HEK293T (cell line): ENCODE measurements around the gene NOP10.

Experiments
- CTCF ChIA-PET: fragments of 350-600 bp; formaldehyde crosslinking; extraction: SDS; loops from one replicate; lab custom pipeline; 2021; ENCODE audit warnings: antibody characterized with exemption, inconsistent platforms; lab: Yijun Ruan, JAX
- POLR2A ChIA-PET: fragments of 350-600 bp; formaldehyde crosslinking; extraction: SDS; loops from one replicate; lab custom pipeline; 2020; ENCODE audit warnings: antibody characterized with exemption, inconsistent platforms; lab: Yijun Ruan, JAX
- DNase-seq: peaks from one replicate; pipeline ENCODE4 v3.0.0; 2012; ENCODE audit warnings: mixed read lengths; ENCODE audit errors: extremely low spot score
- ARNT ChIP-seq: fragments of 450-650 bp; IDR thresholded peaks from 2 replicates; pipeline ENCODE4 v1.6.1; 2017; ENCODE audit warnings: mild to moderate bottlenecking
- BHLHE40 ChIP-seq: fragments of 450-650 bp; IDR thresholded peaks from 2 replicates; pipeline ENCODE4 v1.6.1; 2016; ENCODE audit warnings: mild to moderate bottlenecking, moderate library complexity, borderline replicate concordance
- CTBP1 ChIP-seq: fragments of 450-650 bp; IDR thresholded peaks from 2 replicates; pipeline ENCODE4 v1.6.1; 2016; ENCODE audit warnings: borderline replicate concordance
- ELF4 ChIP-seq: fragments of 450-650 bp; IDR thresholded peaks from 2 replicates; pipeline ENCODE4 v1.6.1; 2017; ENCODE audit warnings: antibody characterized with exemption
- FOXA1 ChIP-seq: fragments of 450-650 bp; IDR thresholded peaks from 2 replicates; pipeline ENCODE4 v1.6.1; 2016; ENCODE audit warnings: mild to moderate bottlenecking
- FOXK2 ChIP-seq: fragments of 450-650 bp; IDR thresholded peaks from 2 replicates; pipeline ENCODE4 v1.6.1; 2016; ENCODE audit warnings: mild to moderate bottlenecking
- FOXM1 ChIP-seq: fragments of 450-650 bp; IDR thresholded peaks from 2 replicates; pipeline ENCODE4 v1.6.1; 2017; ENCODE audit warnings: mild to moderate bottlenecking, borderline replicate concordance
- HDGF ChIP-seq: fragments of 450-650 bp; IDR thresholded peaks from 2 replicates; pipeline ENCODE4 v1.6.1; 2017; ENCODE audit warnings: antibody characterized with exemption, borderline replicate concordance
- L3MBTL2 ChIP-seq: fragments of 450-650 bp; conservative IDR thresholded peaks from 2 replicates; pipeline ENCODE4 v1.6.1; 2016; ENCODE audit warnings: mild to moderate bottlenecking
- LEF1 ChIP-seq: fragments of 450-650 bp; IDR thresholded peaks from 2 replicates; pipeline ENCODE4 v1.6.1; 2017; ENCODE audit warnings: mild to moderate bottlenecking, borderline replicate concordance
- NFRKB ChIP-seq: fragments of 450-650 bp; IDR thresholded peaks from 2 replicates; pipeline ENCODE4 v1.6.1; 2016; ENCODE audit warnings: mild to moderate bottlenecking, moderate library complexity
- SP1 ChIP-seq: fragments of 450-650 bp; IDR thresholded peaks from 2 replicates; pipeline ENCODE4 v1.6.1; 2017
- SUZ12 ChIP-seq: fragments of 450-650 bp; IDR thresholded peaks from 2 replicates; pipeline ENCODE4 v1.6.1; 2016; ENCODE audit warnings: mild to moderate bottlenecking
- TARDBP ChIP-seq: fragments of 450-650 bp; IDR thresholded peaks from 2 replicates; pipeline ENCODE4 v1.6.1; 2016
- ZNF384 ChIP-seq: fragments of 450-650 bp; IDR thresholded peaks from 2 replicates; pipeline ENCODE4 v1.6.1; 2016
- TF ChIP-seq, protein P1 (sequence below): fragments of 450-650 bp; IDR thresholded peaks from 2 replicates; pipeline ENCODE4 v1.6.1; 2016

The NOP10 gene

DNA sequence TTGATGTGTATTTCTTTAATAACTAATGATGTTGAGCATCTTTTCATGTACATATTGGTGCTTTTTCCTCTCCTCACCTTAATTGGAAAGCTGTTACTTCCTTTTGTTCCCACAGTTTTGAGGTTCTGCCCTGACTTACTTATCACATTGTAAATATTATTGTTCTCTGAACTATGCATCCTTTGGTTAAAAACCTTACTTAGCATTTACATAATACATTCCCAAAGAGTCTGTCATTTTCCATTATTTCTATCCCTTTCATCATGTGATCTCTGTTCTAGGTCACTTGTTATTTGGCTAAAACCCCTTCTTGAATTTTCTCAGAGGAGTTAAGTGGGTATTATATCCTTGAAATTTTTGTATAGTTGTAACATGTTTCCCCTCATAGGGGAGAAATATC lies 38.3 kb downstream of the NOP10 start:
- TF ChIP-seq FOXM1 = no peak
- TF ChIP-seq LEF1 = no peak
- no peak for TF ChIP-seq ARNT
- no peak for TF ChIP-seq SP1
- no peak for TF ChIP-seq SUZ12
- CTCF ChIA-PET = no interaction called here
- POLR2A ChIA-PET = no interaction called here
- no peak for DNase-seq

DNA sequence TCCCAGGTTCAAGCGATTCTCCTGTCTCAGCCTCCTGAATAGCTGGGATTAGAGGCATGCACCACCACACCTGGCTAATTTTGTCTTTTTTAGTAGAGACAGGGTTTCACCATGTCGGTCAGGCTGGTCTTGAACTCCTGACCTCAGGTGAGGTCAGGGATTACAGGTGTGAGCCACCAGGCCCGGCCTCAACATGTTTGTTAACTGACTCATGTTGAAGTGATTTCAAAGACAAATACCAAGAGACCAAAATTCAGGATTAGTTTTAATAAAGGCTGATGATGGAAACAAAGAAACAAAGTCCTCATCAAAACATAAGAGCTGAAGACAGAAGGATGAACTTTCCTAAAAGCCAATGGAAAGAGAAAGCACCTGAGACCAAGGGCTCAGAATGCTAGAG lies 41.9 kb downstream of the NOP10 start:
- CTCF ChIA-PET = no interaction called here

DNA sequence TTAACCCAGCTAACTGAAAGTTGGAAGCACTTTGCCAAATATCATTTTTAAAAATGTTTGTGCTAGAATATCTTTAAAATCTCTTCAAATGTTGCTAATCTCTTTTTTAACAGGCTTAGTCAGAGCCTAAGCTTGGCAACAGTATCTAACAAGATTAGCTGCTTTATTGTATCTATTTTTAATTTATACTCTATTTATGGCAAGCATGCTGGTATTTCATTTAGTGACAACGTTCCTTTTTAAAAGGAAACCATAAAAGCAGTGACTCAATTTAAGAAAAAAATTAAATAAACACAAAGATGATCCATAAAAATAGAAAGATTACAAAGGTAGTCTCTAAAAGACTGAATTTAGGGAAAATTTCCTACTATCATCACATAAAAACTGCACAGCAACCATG lies 45.9 kb downstream of the NOP10 start:
- ChIA-PET CTCF (no interaction called here), POLR2A (no interaction called here)
- TF ChIP-seq, protein P1, sequence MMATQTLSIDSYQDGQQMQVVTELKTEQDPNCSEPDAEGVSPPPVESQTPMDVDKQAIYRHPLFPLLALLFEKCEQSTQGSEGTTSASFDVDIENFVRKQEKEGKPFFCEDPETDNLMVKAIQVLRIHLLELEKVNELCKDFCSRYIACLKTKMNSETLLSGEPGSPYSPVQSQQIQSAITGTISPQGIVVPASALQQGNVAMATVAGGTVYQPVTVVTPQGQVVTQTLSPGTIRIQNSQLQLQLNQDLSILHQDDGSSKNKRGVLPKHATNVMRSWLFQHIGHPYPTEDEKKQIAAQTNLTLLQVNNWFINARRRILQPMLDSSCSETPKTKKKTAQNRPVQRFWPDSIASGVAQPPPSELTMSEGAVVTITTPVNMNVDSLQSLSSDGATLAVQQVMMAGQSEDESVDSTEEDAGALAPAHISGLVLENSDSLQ = no peak
- TF ChIP-seq SP1 (no peak), FOXM1 (no peak), ELF4 (no peak)
- DNase-seq = no peak

More for the DNA sequence above, 41.9 kb downstream of the NOP10 start:
- DNase-seq = no peak
- no peak for TF ChIP-seq BHLHE40
- TF ChIP-seq HDGF = no peak
- no peak for TF ChIP-seq LEF1
- TF ChIP-seq ZNF384 = no peak
- TF ChIP-seq FOXK2 = no peak
- TF ChIP-seq, protein P1 = no peak
- no peak for TF ChIP-seq L3MBTL2
- no peak for TF ChIP-seq FOXM1
- TF ChIP-seq TARDBP = no peak
- no peak for TF ChIP-seq CTBP1
- TF ChIP-seq NFRKB = no peak
- TF ChIP-seq SUZ12 = no peak
- POLR2A ChIA-PET = no interaction called here

DNA sequence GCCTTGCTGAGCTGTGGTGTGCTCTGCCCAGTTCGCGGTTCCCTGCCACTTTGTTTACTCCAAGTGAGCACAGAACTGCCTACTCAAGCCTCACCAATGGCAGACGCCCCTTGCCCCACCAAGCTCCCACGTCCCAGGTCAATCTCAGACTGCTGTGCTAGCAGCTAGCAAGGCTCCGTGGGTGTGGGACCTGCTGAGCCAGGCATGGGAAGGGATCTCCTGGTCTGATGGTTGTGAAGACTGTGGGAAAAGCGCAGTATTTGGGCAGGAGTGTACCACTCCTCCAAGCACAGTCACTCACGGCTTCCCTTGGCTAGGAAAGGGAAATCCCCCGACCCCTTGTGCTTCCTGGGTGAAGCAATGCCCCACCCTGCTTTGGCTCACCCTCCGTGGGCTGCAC lies 50.3 kb downstream of the NOP10 start:
- no peak for DNase-seq
- POLR2A ChIA-PET = no interaction called here
- CTCF ChIA-PET = no interaction called here
- TF ChIP-seq, protein P1 = no peak
- TF ChIP-seq TARDBP = no peak
- TF ChIP-seq FOXM1 = no peak
- no peak for TF ChIP-seq L3MBTL2
- TF ChIP-seq FOXK2 = no peak
- no peak for TF ChIP-seq SP1
- no peak for TF ChIP-seq HDGF
- TF ChIP-seq ZNF384 = no peak
- no peak for TF ChIP-seq NFRKB
- TF ChIP-seq BHLHE40 = no peak
- no peak for TF ChIP-seq ELF4
- no peak for TF ChIP-seq SUZ12
- no peak for TF ChIP-seq LEF1
- TF ChIP-seq ARNT = no peak
- no peak for TF ChIP-seq CTBP1
- TF ChIP-seq FOXA1 = no peak
